HG02852 (cell line): Measurements from ENCODE around the gene ZBTB7C.

ENCODE experiments used
- ATAC-seq: cut with Tn5 transposase; IDR thresholded peaks from one replicate; pipeline ENCODE4 v1.9.1; 2021; ENCODE audit warnings: mild to moderate bottlenecking, moderate library complexity; ENCODE audit not compliant: unreplicated experiment

ZBTB7C gene

DNA sequence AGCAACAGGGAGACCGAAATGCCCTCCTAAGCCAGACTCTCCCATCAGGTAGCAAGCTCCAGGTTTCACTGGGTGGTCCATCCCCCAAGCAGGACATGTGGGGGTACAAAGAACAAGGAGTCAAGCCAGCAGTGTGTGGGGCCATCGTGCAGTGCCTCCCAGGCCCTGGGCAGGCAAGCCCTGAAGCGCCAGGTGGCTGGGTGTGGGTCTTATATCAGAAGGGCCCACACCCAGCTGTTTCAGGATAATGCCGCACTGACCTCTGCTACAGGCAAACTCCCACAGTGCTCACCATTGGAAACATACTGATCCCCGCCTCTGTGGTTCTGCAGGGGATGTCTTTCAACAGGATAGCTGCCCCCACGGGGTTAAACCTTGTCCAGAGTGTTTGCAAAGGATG, 304.5 kb downstream of the ZBTB7C start:
- ATAC-seq: no peak

DNA sequence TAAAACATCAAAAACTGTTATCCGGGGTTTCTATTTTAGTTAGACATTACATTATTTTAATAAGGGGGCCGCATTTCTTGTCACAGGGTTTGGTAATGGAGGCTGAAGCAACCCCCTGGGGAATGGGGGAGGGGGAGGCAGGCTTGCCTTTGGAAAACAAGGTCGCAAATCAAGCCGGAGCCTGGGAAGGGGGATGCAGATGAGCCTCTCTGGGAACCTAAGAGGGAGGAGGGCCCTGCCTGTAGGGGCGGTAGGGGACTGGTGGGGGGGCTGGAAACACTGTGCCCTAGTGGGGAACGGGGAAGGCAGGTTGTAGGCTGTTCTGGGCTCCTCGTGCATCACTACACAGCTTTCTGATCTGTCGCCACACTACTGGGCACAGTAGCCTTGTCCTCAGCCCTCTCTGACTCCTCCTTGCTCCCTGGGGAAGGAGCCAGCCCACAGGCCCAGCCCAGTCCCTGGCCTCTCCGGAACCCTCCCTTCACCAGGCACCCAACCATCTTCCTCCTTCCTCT, 308.5 kb downstream of the ZBTB7C start:
- no peak for ATAC-seq

DNA sequence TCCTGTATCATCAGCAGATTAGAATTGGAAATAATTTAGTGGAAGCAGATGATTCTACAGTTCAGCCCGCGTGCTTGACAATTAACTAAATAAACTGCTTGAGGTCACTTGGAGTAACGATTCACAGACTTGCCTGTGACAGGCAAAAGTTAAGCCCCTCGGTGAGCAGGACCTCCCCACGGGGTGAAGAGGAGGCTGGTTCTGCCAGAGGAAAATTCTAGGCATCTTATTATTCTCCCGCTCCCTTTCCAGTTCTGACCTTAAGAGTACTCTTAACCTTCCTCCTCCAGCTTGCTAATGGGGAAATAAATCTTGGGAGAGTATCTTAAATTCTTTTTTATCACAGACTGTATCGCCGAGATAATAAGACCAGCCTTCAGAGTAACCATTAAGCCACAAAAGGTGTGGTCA, 309.0 kb downstream of the ZBTB7C start:
- ATAC-seq: no peak

DNA sequence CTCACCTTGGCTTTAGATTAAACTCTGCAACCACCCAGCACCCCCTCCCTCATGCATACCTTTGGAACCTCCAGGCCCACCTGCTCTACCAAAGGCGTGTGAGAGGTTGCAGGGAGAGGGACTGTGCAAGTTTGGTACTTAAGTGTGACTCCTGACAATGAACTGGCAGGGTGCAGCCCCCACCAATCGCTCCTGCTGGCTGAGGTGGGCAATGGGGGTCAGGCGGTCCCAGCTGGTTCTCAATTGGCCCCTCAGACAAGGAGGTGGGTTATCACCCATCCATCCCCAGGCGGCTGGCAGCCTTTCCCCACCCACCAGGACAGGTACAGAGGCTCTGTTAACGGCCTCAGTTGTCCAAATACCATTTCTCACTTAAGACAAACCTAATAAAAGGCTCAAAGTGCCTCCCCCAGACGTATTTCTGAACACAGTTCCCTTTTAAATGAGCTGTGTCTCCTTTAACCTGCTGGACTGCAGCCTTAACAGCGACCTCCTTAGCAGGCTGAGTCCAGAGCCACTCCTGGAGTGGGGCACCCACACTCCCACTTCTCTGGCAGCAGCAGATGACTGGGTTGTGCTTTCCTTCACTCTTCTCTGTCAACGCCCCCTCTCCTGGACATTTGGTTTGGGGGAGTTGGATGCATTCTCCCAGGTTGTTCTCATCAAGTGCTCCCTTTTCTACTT, 309.6 kb downstream of the ZBTB7C start:
- no peak for ATAC-seq

DNA sequence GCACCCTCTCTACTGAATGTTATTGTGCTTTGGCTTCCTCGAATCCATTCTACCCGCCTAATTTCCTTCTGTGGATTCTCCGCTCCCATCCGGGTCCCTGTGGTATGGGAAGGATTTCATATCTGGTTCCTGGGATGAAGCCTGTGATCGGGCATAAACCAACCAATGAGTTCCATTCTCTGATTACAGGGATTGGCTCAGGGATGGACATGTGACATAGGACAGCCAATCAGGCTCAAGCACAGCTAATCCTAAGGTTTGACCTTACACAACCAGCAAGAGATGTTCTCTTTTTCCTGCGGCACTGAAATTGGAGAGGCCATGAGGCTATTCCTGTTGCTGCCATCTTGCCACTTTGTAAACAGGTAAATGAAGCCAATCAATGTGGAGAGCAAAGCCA, 310.6 kb downstream of the ZBTB7C start:
- ATAC-seq: no peak

DNA sequence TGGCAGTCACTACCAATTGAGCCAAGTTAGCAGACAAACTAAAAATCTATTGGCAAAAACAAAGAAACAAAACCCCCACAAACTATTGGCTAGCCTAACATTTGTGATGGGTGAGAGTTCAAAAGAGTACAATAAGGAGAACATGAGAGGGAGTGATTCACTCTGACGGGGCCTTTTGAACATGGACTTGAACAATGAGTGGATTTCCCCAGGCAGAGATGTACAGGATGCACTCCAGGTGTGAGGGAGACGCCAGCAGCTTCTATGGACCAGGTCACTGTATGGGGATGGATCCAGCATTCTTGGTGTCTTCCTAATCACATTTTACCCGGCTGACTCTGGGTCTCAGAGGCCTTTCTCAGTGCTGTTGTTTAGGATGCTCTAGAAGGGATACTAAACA, 311.2 kb downstream of the ZBTB7C start:
- no peak for ATAC-seq

DNA sequence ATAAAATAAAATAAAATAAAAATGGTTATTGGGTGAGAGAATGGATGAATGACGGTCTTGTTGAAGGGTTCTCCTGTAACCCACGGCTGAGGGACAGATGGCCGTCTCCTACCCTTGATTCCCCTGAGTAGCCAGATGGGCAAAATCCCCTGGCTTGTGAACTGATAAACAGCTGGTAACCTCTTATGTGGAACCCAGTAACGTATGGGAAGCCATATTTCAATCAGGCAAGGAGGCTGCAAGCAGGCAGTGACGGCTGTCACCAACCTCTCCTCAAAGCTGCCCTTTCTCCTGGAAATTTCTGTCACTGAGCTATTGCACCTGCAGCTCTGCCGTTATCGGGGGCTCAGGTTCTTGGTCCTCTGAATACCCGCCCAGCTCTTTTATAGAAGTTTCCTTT, 313.5 kb downstream of the ZBTB7C start:
- no peak for ATAC-seq

DNA sequence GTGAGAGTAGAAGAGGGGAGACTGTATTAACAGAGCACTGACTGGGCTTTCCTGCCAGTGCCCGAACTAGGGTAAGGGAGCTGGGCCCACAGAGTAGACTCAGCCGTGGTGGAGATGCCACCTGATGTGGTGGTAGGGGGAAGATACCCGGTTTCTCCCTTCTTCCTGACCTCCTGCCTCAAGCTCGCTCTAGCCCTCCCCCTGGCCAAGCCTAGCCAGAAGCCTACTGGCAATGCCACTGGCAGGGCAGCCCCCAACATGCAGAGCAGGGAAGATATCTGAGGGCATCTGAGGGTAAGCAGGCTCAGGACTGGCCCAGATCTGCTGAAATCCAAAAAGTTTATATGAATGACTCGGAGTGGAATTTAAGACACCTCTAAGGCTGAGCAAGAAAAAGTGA, 316.1 kb downstream of the ZBTB7C start:
- ATAC-seq: no peak

DNA sequence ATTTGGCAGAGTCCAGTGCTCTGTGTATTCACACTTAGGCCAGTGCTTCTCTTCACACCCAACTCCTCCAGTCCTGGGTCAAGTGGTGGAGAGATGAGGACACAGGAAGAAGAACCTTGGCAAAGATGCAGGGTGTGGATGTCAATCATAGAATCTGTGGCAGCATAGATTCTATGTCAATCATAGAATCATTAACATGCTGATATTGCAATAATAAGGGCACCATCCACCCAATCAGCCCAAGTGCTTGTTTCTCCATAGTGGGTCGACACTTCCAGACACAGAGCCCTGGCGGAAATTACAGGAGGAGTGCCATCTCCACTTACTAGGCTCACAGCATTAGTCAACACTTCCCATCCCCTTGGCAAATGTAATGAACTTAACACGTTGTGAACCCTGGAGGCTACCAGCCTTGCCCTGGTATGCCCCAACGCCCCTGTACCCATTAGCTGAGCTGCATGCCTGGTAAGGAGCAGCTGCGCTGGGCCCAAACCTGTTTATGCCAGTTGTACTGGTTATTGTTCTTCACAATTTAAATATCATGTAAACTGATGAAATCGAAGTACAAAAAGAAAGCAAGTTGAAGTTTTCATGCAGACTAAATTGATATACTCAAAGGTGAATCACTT, 317.2 kb downstream of the ZBTB7C start:
- ATAC-seq: no peak

DNA sequence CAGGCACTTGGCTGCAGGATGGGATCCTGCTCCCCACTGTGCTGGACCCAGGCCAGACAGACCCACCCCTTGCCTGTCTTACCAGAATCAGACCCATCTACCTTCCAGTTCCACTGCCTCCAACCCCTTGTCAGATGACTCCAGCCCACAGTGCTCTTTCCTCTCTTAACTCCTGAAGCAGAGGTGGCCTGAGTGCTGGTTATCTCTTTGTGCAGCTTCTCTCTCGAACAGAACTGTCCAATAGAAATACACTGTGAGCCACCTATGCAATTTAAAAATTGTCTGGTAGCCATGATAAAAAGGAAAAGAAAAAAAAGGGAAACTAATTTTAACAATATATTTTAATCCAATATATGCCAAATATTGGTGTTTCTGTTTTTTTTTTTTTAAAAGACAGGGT, 318.5 kb downstream of the ZBTB7C start:
- no peak for ATAC-seq

DNA sequence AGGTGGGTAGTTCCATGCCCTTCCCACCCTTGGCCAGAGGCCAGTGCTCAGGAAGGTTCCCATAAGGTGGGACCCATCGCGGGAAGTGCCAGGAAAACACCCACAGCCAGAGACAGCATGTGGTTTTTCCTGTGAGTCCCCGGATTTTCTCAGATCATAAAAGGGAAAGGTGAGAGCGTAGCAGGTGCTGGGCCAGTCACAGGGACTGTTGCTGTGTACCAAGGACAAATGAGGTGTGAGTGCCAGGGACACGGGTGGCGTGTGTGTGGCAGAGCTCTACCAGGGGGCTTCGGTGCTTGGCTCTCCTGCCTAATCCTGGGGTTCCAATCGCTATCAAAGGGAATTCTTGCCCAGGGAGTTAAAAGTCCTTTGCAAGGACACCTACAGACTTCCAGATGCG, 319.2 kb downstream of the ZBTB7C start:
- no peak for ATAC-seq

DNA sequence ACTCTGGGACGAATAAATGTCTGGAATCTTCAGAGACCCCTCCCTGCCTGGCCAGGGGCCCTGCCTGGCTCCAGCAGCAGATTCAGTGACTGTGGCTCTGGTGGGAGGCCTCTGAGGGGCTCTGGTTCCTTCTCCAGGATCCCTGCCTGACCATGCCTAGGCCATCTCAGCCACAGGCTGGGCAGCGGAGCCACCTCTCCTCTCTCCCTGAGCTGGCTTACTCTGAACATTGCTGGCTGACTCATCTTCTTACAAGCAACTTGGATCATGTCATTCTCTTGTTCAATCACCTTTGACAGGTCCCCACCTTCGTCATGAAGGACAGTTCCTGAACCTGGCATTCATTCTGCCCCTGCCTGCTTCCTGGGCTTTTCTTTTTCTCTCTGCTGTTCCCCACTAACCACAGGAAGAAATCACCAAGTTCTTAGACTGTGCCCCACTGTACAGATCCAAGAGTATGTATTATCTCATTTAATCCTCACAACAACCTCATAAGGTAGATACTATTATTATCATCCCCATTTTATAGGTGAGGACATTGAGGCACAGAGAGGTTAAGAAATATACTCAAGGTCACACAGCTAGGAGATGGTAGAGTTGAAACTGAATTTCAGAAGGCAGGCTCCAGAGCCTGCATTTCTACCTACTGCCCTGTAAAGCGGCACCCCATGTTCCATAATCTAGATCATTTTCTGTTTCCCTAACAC, 323.2 kb downstream of the ZBTB7C start:
- no peak for ATAC-seq

DNA sequence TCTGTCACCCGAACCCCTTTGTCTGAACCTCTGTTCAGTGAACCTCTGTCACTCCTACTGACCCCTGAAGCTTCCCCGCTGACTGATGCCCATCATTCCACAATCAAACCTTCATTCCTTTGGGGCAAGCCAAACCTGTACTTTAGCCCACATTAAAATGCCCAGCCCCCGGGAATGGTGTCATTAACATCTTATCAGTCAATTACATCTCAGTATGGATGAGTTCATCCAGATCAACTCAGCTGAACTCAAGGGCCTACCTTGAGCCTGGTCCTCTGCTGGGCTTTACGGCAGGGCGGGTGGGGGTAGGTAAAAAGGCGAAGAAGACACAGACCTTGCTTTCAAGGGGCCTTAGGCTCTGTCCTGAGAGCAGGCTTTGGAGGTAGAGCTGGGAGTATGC, 324.3 kb downstream of the ZBTB7C start:
- ATAC-seq: no peak

DNA sequence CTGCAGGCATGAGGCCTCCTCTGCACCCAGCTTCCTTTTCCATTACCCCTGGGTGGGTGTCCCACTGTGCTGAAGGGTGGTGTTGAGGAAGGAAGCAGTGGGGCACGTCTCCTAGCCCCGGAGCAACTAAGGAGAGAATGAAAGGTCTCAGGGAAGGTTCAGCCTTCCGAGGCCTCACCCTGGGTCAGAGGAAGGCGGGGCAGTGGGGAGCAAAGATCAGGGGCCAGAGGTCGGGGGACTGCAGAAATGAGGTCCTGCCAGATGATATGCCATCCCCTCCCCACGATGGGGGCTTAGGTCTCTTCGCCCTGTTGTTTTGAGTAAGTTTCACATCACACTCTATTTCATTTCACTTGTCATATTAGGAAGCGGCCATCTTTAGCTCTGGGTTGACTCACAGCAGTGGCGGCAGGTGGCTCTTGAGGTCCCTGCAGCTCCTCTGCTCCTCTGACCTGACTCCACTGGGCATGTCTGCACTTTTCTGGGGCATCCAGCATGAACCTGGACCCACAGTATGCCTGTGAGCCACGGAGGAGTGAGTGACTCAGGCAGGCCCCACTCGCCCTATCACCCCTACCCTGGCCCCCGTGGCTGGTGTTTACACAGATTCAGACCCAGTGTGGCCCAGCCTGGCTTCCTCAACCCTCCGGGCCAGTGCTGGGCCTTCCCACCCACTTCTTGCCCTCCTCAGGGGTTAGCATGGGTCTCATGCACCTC, 325.0 kb downstream of the ZBTB7C start:
- no peak for ATAC-seq

DNA sequence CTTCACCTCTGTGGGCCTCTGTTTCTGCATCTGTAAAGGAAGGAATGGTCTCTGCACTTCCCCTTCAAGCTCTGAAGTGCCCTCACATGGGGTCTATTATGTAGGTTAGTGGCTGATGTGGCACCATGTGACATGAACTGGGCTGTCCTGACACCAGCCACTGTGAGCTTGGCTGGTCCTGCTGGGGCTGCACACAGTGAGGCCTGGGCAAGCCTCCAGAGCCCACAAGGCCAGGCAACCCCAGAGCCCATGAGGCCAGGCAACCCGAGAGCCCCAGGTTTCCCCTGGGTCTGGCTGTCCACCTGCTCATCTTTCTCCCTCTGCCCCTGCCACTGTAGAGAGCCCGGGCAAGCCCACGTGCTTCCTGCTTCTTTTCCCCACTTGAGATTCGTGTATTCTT, 328.6 kb downstream of the ZBTB7C start:
- no peak for ATAC-seq

DNA sequence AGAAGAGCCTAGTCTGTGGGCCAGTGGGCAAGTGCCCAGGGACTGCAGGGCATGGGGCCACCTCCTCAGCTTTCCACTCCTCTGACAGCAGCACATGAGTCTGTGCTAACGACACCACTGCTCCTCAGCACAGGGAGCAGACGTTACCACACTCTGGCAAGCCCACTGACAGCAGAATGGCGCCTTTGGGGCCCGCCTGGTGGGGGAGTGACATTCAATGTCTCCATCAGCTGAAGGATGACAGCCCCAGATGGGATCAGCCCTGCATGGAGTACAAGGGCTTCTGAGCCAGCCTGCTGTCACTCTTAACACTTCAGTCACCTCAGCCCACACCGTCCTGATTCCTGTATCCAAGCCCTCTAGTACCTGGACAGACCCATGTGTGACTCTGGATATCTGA, 329.3 kb downstream of the ZBTB7C start:
- ATAC-seq: no peak

DNA sequence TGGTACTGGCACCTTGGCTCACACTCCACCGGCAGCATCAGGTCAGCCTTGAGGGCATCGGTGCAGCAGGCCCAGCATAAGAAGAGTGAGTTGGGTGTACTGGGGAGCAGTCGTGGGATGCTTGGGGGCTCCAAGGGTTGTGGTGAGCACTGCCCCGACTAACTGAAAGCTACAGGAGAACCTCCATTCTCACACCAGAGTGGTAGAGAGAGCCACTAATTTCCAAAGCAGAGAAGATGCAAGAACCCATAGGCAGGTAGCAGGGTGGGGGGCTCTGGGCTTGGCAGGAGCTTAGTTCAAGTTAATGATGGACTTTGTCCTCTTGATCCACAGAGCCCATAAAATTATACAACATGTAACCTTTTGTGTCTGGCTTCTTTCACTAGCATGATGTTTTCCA, 330.7 kb downstream of the ZBTB7C start:
- no peak for ATAC-seq

DNA sequence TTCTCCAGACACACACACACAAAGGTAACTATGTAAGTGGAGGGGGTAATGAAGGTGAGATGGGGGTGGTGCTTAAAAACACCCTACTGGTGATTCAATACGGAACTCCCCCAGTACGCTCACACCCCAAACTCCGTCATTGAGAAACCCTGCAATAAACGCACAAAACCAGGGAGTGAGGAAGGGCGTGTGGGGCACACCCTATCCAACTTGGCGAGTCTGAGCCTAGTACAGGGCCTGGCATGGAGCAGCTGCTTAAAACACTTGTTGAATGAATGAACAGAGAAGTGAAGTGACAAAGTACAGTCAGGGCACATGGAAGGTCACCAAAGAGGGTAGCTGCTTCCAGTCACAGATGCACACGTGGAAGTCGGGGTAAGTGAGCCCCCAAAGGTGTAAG, 331.9 kb downstream of the ZBTB7C start:
- ATAC-seq: no peak

DNA sequence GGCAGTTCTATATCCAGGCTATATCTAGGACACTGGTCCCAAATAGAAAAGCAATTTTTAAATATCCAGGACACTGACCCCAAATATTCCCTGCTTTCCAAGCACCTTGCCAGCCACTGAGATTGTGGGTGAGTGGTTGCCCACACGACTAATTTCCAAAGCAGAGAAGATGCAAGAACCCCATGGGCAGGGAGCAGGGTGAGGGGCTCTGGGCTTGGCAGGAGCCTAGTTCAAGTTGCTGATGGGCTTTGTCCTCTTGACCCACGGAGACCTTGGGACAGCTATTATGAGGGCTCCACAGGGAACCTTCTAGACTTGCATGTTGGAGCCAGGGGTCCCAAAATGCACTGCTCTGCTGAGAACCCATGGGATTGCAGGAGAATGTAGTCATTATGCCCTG, 332.7 kb downstream of the ZBTB7C start:
- no peak for ATAC-seq

DNA sequence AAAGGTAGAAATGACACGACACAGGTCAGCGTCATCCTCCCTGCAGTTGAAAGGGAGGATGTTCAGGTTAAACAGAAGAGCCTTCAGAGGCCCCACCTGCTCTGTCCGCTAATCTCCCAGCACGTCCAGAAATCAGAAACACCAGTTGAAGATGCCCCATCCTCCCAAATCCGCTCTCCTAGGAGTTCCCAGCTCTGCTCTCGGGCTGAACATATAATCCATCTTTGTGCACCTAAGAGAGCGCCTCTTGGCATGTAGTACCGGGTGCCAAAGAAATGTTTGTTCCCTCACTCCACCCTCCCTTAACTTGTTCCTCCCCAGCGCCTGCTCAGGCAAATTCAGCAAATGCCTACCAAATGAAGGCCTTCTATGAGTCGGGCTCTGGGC, 333.5 kb downstream of the ZBTB7C start:
- ATAC-seq: no peak

DNA sequence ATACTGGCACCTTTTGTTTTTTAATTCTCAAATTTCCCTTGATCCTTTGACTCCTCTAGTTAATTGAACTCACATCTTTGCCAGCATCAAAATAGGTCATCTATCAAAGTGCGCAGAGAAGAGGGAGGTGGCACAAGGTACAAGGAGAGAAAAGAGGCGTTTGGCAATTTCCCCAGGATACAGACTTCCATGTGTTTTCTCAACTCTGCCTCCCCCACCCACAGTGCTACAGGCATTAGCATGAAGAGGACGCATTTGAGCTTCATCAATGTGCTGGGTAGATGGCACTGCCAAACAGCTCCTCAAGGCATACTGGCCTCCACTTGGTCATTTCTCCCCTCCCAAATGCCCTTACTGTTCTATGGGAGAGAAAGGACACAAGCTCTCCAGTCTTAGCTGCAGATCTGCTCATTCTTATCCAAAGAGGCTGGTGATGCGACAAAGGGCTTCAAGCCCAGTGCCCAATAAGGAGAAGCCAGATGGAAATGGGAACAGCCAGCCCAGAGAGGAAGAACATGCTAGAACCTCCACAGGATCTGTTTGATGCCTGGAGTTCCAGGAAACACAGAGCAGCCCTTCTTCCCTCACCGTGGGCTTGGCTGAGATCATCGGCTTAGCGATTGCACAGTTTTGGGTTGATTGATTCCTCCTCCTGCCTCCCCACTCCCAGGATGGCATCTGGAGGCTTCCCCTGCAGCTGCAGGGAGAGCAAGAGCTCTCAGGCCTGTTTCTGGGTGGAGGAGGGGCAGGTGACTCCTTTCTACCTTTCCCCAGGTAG, 334.1 kb downstream of the ZBTB7C start:
- ATAC-seq: no peak
